Measurements from ENCODE around the gene HSPA8. TPM values are rescaled to one million over a fixed set of nuclear protein-coding genes. Genes with fewer than 3 reads are reported as not detected.

The HSPA8 gene
- total RNA-seq, result 100 to 1,000 TPM; 423 to 660 TPM

DNA sequence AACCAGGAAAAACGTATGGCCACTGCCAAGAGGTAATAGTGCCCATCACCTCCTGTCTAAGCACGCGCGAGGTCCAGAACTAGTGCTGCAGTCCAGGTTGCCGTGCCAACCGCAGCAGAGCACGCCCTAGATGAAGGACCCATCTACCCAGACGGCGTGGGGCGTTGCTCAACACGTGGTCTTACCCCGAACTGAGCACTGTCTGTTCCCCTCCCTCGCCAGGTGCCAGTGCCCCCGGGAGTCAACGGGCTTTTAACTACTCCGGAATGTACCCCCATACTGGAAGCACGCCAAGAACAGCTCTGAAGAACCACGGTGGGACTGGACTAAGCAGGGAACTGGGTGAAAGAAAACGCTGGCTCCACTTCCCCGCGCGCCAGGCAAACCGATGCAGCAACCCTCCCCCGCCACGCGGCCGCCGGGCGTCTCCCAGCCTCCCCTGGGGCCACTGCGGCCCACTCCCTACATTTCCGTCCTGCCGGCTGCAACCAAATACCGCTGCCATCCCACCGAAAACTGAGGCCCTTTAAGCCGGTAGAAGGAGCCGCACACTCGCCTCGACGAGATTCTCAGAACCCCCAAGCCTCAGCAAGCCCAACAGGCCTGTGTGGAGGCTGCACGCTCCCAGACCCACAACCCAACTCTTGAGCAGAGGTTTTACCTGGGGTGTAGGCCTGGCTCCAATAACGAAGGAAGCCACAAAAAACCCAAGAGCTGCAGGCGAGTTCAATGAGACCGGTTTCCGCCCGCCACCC lies at the start of gene HSPA8:
Gene HSPA8, minus strand, starts transcription at position 734 of the 755 bp plus-strand sequence. CDS start 812 bp downstream, outside the sequence.
- Histone ChIP-seq H3K4me1 (peaks cover 61% of the 10 kb centered on the region), H3K27me3 (no peaks in the 10 kb centered on the region), H3K27ac (peak within 1 kb of the TSS; percentile 98 to 100 (median 99)), H3K36me3 (replicated peaks in 1 of 2; ENCODE audit: insufficient read depth in 1 of 2, low read depth in 2 of 2) (peaks cover 10 to 23% of the 10 kb centered on the region in 2 donors), H3K4me3 (peak within 1 kb of the TSS; percentile 87 to 99), H3K9me3 (no peaks in the 10 kb centered on the region)
- ATAC-seq, result no peak
- intact Hi-C loops (cut with DNase I), result no loop called here
- TF ChIP-seq POLR2A (IDR thresholded peaks at IDR 0.05), result peak; percentile 99 to 100 (median 100)
- TF ChIP-seq, protein P1, sequence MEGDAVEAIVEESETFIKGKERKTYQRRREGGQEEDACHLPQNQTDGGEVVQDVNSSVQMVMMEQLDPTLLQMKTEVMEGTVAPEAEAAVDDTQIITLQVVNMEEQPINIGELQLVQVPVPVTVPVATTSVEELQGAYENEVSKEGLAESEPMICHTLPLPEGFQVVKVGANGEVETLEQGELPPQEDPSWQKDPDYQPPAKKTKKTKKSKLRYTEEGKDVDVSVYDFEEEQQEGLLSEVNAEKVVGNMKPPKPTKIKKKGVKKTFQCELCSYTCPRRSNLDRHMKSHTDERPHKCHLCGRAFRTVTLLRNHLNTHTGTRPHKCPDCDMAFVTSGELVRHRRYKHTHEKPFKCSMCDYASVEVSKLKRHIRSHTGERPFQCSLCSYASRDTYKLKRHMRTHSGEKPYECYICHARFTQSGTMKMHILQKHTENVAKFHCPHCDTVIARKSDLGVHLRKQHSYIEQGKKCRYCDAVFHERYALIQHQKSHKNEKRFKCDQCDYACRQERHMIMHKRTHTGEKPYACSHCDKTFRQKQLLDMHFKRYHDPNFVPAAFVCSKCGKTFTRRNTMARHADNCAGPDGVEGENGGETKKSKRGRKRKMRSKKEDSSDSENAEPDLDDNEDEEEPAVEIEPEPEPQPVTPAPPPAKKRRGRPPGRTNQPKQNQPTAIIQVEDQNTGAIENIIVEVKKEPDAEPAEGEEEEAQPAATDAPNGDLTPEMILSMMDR (IDR thresholded peaks at IDR 0.05), result no peak
- WGBS, 2 donors, result 0% methylated on average over 8 to 44 of the region's 45 CpGs
- DNase-seq, result peak; percentile 56 to 75 (median 74)

DNA sequence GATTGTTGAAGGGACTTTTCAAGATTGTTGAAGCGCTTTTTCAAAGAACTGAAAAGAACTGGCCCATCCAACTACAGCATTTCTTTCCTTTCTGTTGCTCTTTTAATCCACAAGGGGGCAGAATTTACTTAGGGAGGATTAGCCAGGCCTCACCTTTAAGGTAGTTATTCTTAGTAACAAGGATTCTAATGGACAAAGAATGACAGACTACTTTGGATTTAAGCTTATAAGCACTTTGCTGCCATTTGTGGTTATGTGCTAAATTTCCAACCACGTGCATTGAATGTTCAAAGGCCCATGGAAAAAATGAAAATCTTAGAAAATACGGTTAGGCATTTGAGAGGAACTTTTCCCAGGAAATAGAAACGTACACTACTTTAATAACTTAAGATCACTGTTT lies 49.5 kb upstream of the HSPA8 start:
- intact Hi-C loops (cut with DNase I), result loop anchor here (5.0 kb wide), 1 partner anchor 136 kb away; no protein-coding TSS in a partner anchor
- H3K27ac ChIP-seq, result no peak overlapping the region
- WGBS, 2 donors, result 67 to 69% methylated on average over 4 of the region's 4 CpGs
- no peak for TF ChIP-seq POLR2A (IDR thresholded peaks at IDR 0.05)
- TF ChIP-seq, protein P1 (IDR thresholded peaks at IDR 0.05), result peak; percentile 69 to 92 (median 78)
- no peaks in the 10 kb centered on the region for H3K9me3 ChIP-seq
- no peaks in the 10 kb centered on the region for H3K36me3 ChIP-seq (replicated peaks in 1 of 2; ENCODE audit: insufficient read depth in 1 of 2, low read depth in 2 of 2)
- H3K4me3 ChIP-seq, result no peak overlapping the region
- H3K27me3 ChIP-seq, result no peaks in the 10 kb centered on the region
- H3K4me1 ChIP-seq, result no peaks in the 10 kb centered on the region
- no peak for DNase-seq
- peak; percentile 73 for ATAC-seq

DNA sequence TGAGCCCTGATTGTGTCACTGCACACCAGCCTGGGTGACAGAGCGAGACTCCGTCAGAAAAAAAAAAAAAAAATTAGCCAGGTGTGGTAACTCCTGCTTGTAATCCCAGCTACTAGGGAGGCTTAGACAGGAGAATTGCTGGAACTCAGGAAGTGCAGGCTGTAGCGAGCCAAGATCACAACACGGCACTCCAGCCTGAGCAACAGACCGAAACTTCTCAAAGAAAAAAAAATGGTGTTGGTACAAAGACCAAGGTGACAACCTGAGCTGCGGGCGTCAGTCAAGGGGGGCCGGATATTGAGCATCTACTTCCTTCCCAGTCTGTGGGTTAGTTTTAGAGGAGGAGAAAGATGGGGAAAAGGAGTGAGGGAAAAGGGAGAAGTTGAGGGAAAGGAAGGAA lies 48.5 kb upstream of the HSPA8 start:
- no peak for ATAC-seq
- no peak for TF ChIP-seq POLR2A (IDR thresholded peaks at IDR 0.05)
- TF ChIP-seq, protein P1 (IDR thresholded peaks at IDR 0.05), result no peak
- Histone ChIP-seq H3K27me3 (no peaks in the 10 kb centered on the region), H3K4me1 (no peaks in the 10 kb centered on the region), H3K4me3 (no peak overlapping the region), H3K9me3 (no peaks in the 10 kb centered on the region), H3K36me3 (replicated peaks in 1 of 2; ENCODE audit: insufficient read depth in 1 of 2, low read depth in 2 of 2) (no peaks in the 10 kb centered on the region), H3K27ac (no peak overlapping the region)
- intact Hi-C loops (cut with DNase I), result loop anchor here (5.0 kb wide), 1 partner anchor 137 kb away; no protein-coding TSS in a partner anchor
- WGBS, 2 donors, result 65 to 79% methylated on average over 8 of the region's 8 CpGs
- DNase-seq, result no peak

DNA sequence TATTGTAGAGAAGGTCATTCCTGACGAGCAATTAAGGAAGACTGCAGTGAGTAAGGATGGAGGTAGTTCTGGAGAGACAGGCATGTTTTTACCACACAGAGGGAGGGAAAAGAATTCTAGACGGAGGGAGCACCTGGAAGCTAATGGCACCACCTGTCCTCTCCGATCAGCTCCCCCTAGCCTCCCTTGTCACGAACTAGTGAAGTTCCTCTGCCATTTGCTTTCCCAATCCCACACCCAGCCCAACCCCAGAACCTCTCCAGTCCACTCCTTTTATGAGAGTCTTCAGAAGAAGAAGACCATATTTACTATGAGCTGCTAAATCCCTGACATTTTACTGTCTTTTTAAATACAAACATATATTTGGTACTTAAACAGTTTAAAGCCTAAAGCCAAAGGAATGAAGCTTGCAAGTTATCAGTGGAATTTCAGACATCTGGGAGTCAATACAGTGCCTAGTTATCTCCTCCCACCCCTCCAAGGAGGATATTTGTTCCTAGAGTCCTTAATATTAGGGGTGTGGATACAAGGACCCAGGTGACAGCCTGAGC lies 46.1 kb upstream of the HSPA8 start:
- Histone ChIP-seq H3K9me3 (no peaks in the 10 kb centered on the region), H3K27me3 (no peaks in the 10 kb centered on the region), H3K36me3 (replicated peaks in 1 of 2; ENCODE audit: insufficient read depth in 1 of 2, low read depth in 2 of 2) (no peaks in the 10 kb centered on the region), H3K27ac (no peak overlapping the region), H3K4me3 (no peak overlapping the region), H3K4me1 (peaks cover 6% of the 10 kb centered on the region)
- 70 to 73% methylated on average over 4 of the region's 4 CpGs for WGBS, 2 donors
- no peak for ATAC-seq
- TF ChIP-seq, protein P1 (IDR thresholded peaks at IDR 0.05), result no peak
- TF ChIP-seq POLR2A (IDR thresholded peaks at IDR 0.05), result no peak
- intact Hi-C loops (cut with DNase I), result no loop called here
- no peak for DNase-seq
